Sigmoid colon (tissue), 4 donors: Measurements from ENCODE around the gene GABRR3.

Source experiments
- EP300 ChIP-seq, 4 donors: sonication (generic); formaldehyde crosslinking; IDR thresholded peaks; one replicate each; pipeline ENCODE4 v1.6.1; 2017; ENCODE audit warnings: antibody characterized with exemption in 4 of 4
- POLR2A ChIP-seq, 2 donors: fragments of 450-650 bp; IDR thresholded peaks; one replicate each; pipeline ENCODE4 v1.6.1; 2016; ENCODE audit warnings: antibody characterized with exemption in 2 of 2, mild to moderate bottlenecking in 2 of 2, moderate library complexity in 2 of 2
- POLR2AphosphoS5 ChIP-seq, 4 donors: sonication (generic); formaldehyde crosslinking; IDR thresholded peaks; one replicate each; pipeline ENCODE4 v1.6.1; 2017; ENCODE audit warnings: antibody characterized with exemption in 4 of 4
- TF ChIP-seq, protein P1 (sequence below), 4 experiments: fragments of 450-650 bp in 3 of 4; fragments of 200-600 bp in 1 of 4; IDR thresholded peaks; one replicate each; pipeline ENCODE4 v1.5.1; 2016 to 2019; ENCODE audit warnings: antibody characterized with exemption in 4 of 4, mild to moderate bottlenecking in 3 of 4, moderate library complexity in 2 of 4

DNA sequence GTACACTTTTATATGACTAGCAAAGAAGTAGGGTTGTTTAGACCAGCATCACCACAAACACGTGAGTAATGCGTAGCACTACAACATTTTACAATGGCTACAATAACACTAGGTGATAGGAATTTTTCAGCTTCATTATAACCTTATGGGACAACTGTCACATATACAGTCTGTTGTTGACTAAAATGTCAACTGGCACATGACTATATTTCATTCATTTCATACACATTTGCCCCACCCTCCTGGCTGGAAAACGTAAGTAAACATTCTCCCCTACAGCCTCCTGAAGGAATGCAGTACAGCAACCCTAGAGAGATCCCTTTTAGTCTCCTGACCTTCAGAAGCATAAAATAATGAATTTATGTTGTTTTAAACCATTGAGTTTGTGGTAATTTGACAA lies 79.1 kb downstream of the GABRR3 start:
- TF ChIP-seq POLR2AphosphoS5 (IDR thresholded peaks at IDR 0.05) (no peak), EP300 (IDR thresholded peaks at IDR 0.05) (no peak), POLR2A (IDR thresholded peaks at IDR 0.05) (no peak)
- TF ChIP-seq, protein P1, sequence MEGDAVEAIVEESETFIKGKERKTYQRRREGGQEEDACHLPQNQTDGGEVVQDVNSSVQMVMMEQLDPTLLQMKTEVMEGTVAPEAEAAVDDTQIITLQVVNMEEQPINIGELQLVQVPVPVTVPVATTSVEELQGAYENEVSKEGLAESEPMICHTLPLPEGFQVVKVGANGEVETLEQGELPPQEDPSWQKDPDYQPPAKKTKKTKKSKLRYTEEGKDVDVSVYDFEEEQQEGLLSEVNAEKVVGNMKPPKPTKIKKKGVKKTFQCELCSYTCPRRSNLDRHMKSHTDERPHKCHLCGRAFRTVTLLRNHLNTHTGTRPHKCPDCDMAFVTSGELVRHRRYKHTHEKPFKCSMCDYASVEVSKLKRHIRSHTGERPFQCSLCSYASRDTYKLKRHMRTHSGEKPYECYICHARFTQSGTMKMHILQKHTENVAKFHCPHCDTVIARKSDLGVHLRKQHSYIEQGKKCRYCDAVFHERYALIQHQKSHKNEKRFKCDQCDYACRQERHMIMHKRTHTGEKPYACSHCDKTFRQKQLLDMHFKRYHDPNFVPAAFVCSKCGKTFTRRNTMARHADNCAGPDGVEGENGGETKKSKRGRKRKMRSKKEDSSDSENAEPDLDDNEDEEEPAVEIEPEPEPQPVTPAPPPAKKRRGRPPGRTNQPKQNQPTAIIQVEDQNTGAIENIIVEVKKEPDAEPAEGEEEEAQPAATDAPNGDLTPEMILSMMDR (IDR thresholded peaks at IDR 0.05) = no peak
